DND-41 (cell line): ENCODE results near the gene BYSL.

Experiments
- ATAC-seq: fragments of 200-7000 bp; cut with Tn5 transposase; 3 replicates; pipeline ENCODE4 v1.9.1; 2021; ENCODE audit warnings: low read depth; ENCODE audit not compliant: insufficient read depth
- DNase-seq: peaks from one replicate; pipeline ENCODE4 v3.0.0-alpha.2; 2020
- H2AFZ ChIP-seq: 2 replicates; pipeline ENCODE4 v1.6.0; 2012; ENCODE audit warnings: low read depth, low read length
- H3K27ac ChIP-seq: 2 replicates; pipeline ENCODE4 v1.5.1; 2012; ENCODE audit warnings: low read length, inconsistent platforms
- H3K27me3 ChIP-seq: fragments of 200-600 bp; sonication (generic); 2 replicates; pipeline ENCODE4 v1.6.0; 2012; ENCODE audit warnings: low read length, mild to moderate bottlenecking, inconsistent platforms; ENCODE audit not compliant: insufficient read depth, poor library complexity
- H3K36me3 ChIP-seq: 2 replicates; pipeline ENCODE4 v1.5.1; 2012; ENCODE audit warnings: low read length, inconsistent platforms; ENCODE audit not compliant: insufficient read depth
- H3K4me1 ChIP-seq: 2 replicates; pipeline ENCODE4 v1.5.1; 2012; ENCODE audit warnings: mild to moderate bottlenecking, low read length; ENCODE audit not compliant: insufficient read depth
- H3K4me2 ChIP-seq: 2 replicates; pipeline ENCODE4 v1.6.0; 2012; ENCODE audit warnings: mild to moderate bottlenecking, moderate library complexity, low read length, inconsistent platforms; ENCODE audit not compliant: insufficient read depth
- H3K4me3 ChIP-seq, 2 experiments: fragments of 200-600 bp in 1 of 2; shearing (Covaris generic) in 1 of 2; 2 replicates each; pipeline ENCODE4 v1.5.1; 2012 to 2016; ENCODE audit warnings: inconsistent platforms in 2 of 2, low read length in 2 of 2, mild to moderate bottlenecking in 2 of 2, low read depth in 1 of 2, moderate library complexity in 1 of 2
- H3K79me2 ChIP-seq: 2 replicates; pipeline ENCODE4 v1.6.0; 2012; ENCODE audit warnings: low read length, inconsistent platforms; ENCODE audit not compliant: insufficient read depth
- H3K9ac ChIP-seq: 2 replicates; pipeline ENCODE4 v1.6.0; 2012; ENCODE audit warnings: low read depth, mild to moderate bottlenecking, inconsistent platforms, low read length, moderate library complexity
- H3K9me3 ChIP-seq: 2 replicates; pipeline ENCODE4 v1.5.1; 2012; ENCODE audit warnings: low read length, moderate library complexity, mild to moderate bottlenecking, inconsistent platforms; ENCODE audit not compliant: insufficient read depth, severe bottlenecking
- H4K20me1 ChIP-seq: 2 replicates; pipeline ENCODE4 v1.6.0; 2012; ENCODE audit warnings: low read length; ENCODE audit not compliant: insufficient read depth
- CTCF ChIP-seq: IDR thresholded peaks from 2 replicates; pipeline ENCODE4 v1.5.1; 2012; ENCODE audit warnings: borderline replicate concordance, low read length, moderate library complexity, mild to moderate bottlenecking; ENCODE audit not compliant: poor library complexity, severe bottlenecking; ENCODE audit errors: extremely low read depth
- EZH2 ChIP-seq: IDR thresholded peaks from 3 replicates; pipeline ENCODE4 v1.6.1; 2012; ENCODE audit warnings: borderline replicate concordance, low read depth, mild to moderate bottlenecking, moderate library complexity, low read length, inconsistent platforms; ENCODE audit not compliant: severe bottlenecking

Gene BYSL

DNA sequence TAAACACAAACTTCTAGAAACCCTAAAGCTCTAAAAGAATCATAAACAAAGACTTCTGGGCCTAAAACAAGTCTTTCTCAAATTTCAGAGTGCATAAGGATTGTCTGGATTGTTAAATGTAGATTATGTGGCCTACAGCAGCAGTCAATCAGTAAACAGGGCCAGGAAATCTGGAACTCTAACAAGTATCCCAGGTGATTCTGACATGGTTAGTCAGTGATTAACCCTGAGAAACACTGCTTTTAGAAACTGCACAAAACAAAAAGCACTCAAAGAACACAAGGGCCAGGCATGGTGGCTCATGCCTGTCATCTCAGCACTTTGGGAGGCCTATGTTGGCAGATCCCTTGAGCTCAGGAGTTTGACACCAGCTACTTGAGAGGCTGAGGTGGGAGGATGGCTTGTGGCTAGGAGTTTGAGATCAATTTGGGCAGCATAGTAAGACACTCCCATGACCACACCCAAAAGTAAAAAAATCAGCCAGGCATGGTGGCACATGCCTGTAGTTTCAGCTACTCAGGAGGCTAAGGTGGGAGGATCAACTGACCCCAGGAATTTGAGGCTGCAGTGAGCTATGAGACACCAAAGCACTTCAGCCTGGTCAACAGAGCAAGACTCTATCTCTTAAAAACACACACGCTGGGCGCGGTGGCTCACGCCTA is 6.3 kb upstream of the BYSL start:
- DNase-seq: no peak
- Histone ChIP-seq H3K4me1 (peaks cover 10% of the 10 kb centered on the region), H3K36me3 (peaks cover 52% of the 10 kb centered on the region), H4K20me1 (no peaks in the 10 kb centered on the region), H3K9me3 (no peaks in the 10 kb centered on the region), H3K9ac (no peak overlapping the region), H2AFZ (no peak overlapping the region), H3K79me2 (peaks cover 62% of the 10 kb centered on the region), H3K4me2 (no peak overlapping the region), H3K27me3 (no peaks in the 10 kb centered on the region), H3K4me3 (no peak overlapping the region), H3K27ac (no peak overlapping the region)
- no peak for ATAC-seq
- TF ChIP-seq CTCF: no peak

- H2AFZ ChIP-seq: no peak overlapping the region
- no peak overlapping the region for H3K4me3 ChIP-seq
Observed at GRCh38 chr6:41917528-41917927, 3.8 kb upstream of the BYSL start.

DNA sequence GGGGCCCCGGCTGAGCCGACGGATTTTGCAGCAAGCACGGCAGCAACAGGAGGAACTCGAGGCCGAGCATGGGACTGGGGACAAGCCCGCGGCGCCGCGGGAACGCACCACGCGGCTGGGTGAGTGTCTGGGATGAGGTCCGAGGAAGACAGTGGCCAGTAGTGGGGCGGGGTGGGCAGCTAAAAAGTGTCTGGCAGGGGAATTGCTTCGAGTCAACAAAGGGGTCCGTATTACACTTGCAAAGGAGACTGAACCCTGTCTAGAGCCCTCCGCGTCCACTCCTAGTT is 356 bp downstream of the BYSL start:
- H2AFZ ChIP-seq: peak overlapping the region; percentile 94
- H3K36me3 ChIP-seq: peaks cover 35% of the 10 kb centered on the region
- H3K4me1 ChIP-seq: peaks cover 49% of the 10 kb centered on the region
- H3K9ac ChIP-seq: peak overlapping the region; percentile 83
- DNase-seq (no peak), ATAC-seq (peak; percentile 30; the same call in 2 of the 3 replicates)
- peaks cover 82% of the 10 kb centered on the region for H3K79me2 ChIP-seq
- H3K27ac ChIP-seq: peak overlapping the region; percentile 96
- TF ChIP-seq CTCF: no peak
- TF ChIP-seq EZH2: no peak
- H3K27me3 ChIP-seq: no peaks in the 10 kb centered on the region
- no peaks in the 10 kb centered on the region for H3K9me3 ChIP-seq
- peak overlapping the region; percentile 73 for H3K4me2 ChIP-seq
- H4K20me1 ChIP-seq: peaks cover 29% of the 10 kb centered on the region
- H3K4me3 ChIP-seq: peak overlapping the region; percentile 73 to 76

More at GRCh38 chr6:41917528-41917927, 3.8 kb upstream of the BYSL start:
- H3K9me3 ChIP-seq: no peaks in the 10 kb centered on the region
- no peak overlapping the region for H3K4me2 ChIP-seq
- no peak overlapping the region for H3K27ac ChIP-seq
- H4K20me1 ChIP-seq: 0 out of 2 replicates have a peak, but pooled peaks cover under 1% of the 10 kb centered on the region
- DNase-seq (no peak), ATAC-seq (no peak)
- TF ChIP-seq EZH2 (no peak), CTCF (no peak)
- no peak overlapping the region for H3K9ac ChIP-seq
- peaks cover 40% of the 10 kb centered on the region for H3K36me3 ChIP-seq
- H3K79me2 ChIP-seq: peaks cover 75% of the 10 kb centered on the region
- H3K27me3 ChIP-seq: no peaks in the 10 kb centered on the region
- H3K4me1 ChIP-seq: peaks cover 19% of the 10 kb centered on the region

GRCh38 chr6:41922154-41922553 is 855 bp downstream of the BYSL start:
- H3K9ac ChIP-seq: peak overlapping the region; percentile 83
- H3K79me2 ChIP-seq: peaks cover 84% of the 10 kb centered on the region
- TF ChIP-seq EZH2 (no peak), CTCF (no peak)
- DNase-seq: no peak
- H2AFZ ChIP-seq: no peak overlapping the region
- no peak for ATAC-seq
- H3K4me2 ChIP-seq: peak overlapping the region; percentile 73
- peaks cover 32% of the 10 kb centered on the region for H4K20me1 ChIP-seq
- no peaks in the 10 kb centered on the region for H3K27me3 ChIP-seq
- peaks cover 38% of the 10 kb centered on the region for H3K36me3 ChIP-seq
- peaks cover 51% of the 10 kb centered on the region for H3K4me1 ChIP-seq
- peak overlapping the region; percentile 73 to 76 for H3K4me3 ChIP-seq
- H3K27ac ChIP-seq: peak overlapping the region; percentile 96
- no peaks in the 10 kb centered on the region for H3K9me3 ChIP-seq
